GM12878 (cell line): ENCODE data around the gene BRAT1. TPM values are rescaled to one million over a fixed set of nuclear protein-coding genes. Genes with fewer than 3 reads are reported as not detected.

ENCODE experiments used
- ATAC-seq: fragments of 200-7000 bp; cut with Tn5 transposase; 3 replicates; pipeline ENCODE4 v1.9.1; 2020; ENCODE audit warnings: mild to moderate bottlenecking, moderate library complexity
- BruUV-seq: library from RNA; stranded (reverse); fragments of 400-500 nt; replicated peaks from 2 replicates; lab custom pipeline; 2021; lab: Mats Ljungman, UMichigan
- CTCF ChIA-PET: fragments of 300-600 bp; sonication (Branson Sonifier 250); formaldehyde crosslinking; extraction: SDS; loops from one replicate; lab custom pipeline; 2021; ENCODE audit warnings: inconsistent platforms; lab: Yijun Ruan, JAX
- POLR2A ChIA-PET: fragments of 350-600 bp; formaldehyde crosslinking; extraction: SDS; loops from one replicate; lab custom pipeline; 2021; ENCODE audit warnings: inconsistent platforms; lab: Charles Lee
- RAD21 ChIA-PET: fragments of 300-600 bp; sonication (Branson Sonifier 250); formaldehyde crosslinking; loops from one replicate; lab custom pipeline; 2023; ENCODE audit warnings: antibody characterized with exemption; ENCODE audit not compliant: unreplicated experiment; lab: Charles Lee
- SMC1A ChIA-PET: fragments of 300-600 bp; sonication (Branson Sonifier 250); formaldehyde crosslinking; loops from one replicate; lab custom pipeline; 2023; ENCODE audit not compliant: unreplicated experiment, uncharacterized antibody; lab: Charles Lee
- DNase-seq: peaks from one replicate; pipeline ENCODE4 v3.0.0-alpha.2; 2011; ENCODE audit warnings: low read depth, low spot score
- FAIRE-seq: peaks from 3 replicates; lab custom pipeline; 2011; peaks lifted over from hg19 to GRCh38; lab: Jason Lieb, UNC
- H2AFZ ChIP-seq: 2 replicates; pipeline ENCODE4 v1.6.0; 2011; ENCODE audit warnings: low read depth, low read length, control low read depth; ENCODE audit not compliant: control insufficient read depth
- H3K27ac ChIP-seq: 2 replicates; pipeline ENCODE4 v1.5.1; 2011; ENCODE audit warnings: control low read depth; ENCODE audit not compliant: control insufficient read depth, insufficient read depth
- H3K27me3 ChIP-seq, 2 experiments: replicated peaks in 1 of 2; 2 replicates each; pipeline versions ENCODE4 v1.6.0 to v1.6.1; 2011; ENCODE audit warnings: low read length in 1 of 2; ENCODE audit not compliant: control insufficient read depth in 2 of 2, insufficient read depth in 2 of 2
- H3K36me3 ChIP-seq, 2 experiments: 2 replicates each; pipeline ENCODE4 v1.5.1; 2011; ENCODE audit warnings: low read length in 1 of 2; ENCODE audit not compliant: control insufficient read depth in 2 of 2, insufficient read depth in 2 of 2
- H3K4me1 ChIP-seq: 2 replicates; pipeline ENCODE4 v1.6.1; 2011; ENCODE audit warnings: mild to moderate bottlenecking, low read length, moderate library complexity, mixed read lengths; ENCODE audit not compliant: control insufficient read depth, insufficient read depth
- H3K4me2 ChIP-seq: 2 replicates; pipeline ENCODE4 v1.6.0; 2011; ENCODE audit warnings: control low read depth; ENCODE audit not compliant: control insufficient read depth, insufficient read depth
- H3K4me3 ChIP-seq: fragments of 200-600 bp; sonication (generic); 2 replicates; pipeline ENCODE4 v1.5.1; 2016
- H3K79me2 ChIP-seq: 2 replicates; pipeline ENCODE4 v1.6.0; 2011; ENCODE audit warnings: low read length; ENCODE audit not compliant: control insufficient read depth, insufficient read depth
- H3K9ac ChIP-seq: 2 replicates; pipeline ENCODE4 v1.8.0; 2011; ENCODE audit warnings: low read length, control low read depth, mixed read lengths; ENCODE audit not compliant: control insufficient read depth, insufficient read depth
- H3K9me3 ChIP-seq: replicated peaks from 3 replicates; pipeline ENCODE4 v1.5.1; 2011; ENCODE audit warnings: mild to moderate bottlenecking, low read length; ENCODE audit not compliant: control insufficient read depth, insufficient read depth
- H4K20me1 ChIP-seq: 2 replicates; pipeline ENCODE4 v1.6.0; 2011; ENCODE audit not compliant: control insufficient read depth, insufficient read depth
- ATF7 ChIP-seq: fragments of 450-650 bp; IDR thresholded peaks from 2 replicates; pipeline ENCODE4 v1.6.1; 2016; ENCODE audit warnings: low read depth, mild to moderate bottlenecking
- CTCF ChIP-seq, 3 experiments: IDR thresholded peaks in 2 of 3; conservative IDR thresholded peaks in 1 of 3; 2 replicates each; pipeline ENCODE4 v1.5.1; 2011; ENCODE audit warnings: low read depth in 3 of 3, low read length in 3 of 3, mild to moderate bottlenecking in 3 of 3, control low read depth in 2 of 3, moderate library complexity in 2 of 3, inconsistent platforms in 1 of 3, mixed read lengths in 1 of 3; ENCODE audit not compliant: control insufficient read depth in 2 of 3, insufficient read depth in 1 of 3; ENCODE audit errors: extremely low read depth in 1 of 3
- KDM1A ChIP-seq: fragments of 200-600 bp; sonication (generic); IDR thresholded peaks from 2 replicates; pipeline ENCODE4 v1.6.1; 2016; ENCODE audit warnings: borderline replicate concordance
- PAX8 ChIP-seq: fragments of 450-650 bp; IDR thresholded peaks from 2 replicates; pipeline ENCODE4 v1.6.1; 2017; ENCODE audit warnings: mild to moderate bottlenecking, moderate library complexity
- RB1 ChIP-seq: fragments of 450-650 bp; formaldehyde crosslinking; IDR thresholded peaks from 2 replicates; pipeline ENCODE4 v1.6.1; 2017; ENCODE audit warnings: mild to moderate bottlenecking, borderline replicate concordance
- SMC3 ChIP-seq: IDR thresholded peaks from 2 replicates; pipeline ENCODE4 v1.6.1; 2011; ENCODE audit warnings: low read length, improper control_type of control experiment, borderline replicate concordance
- SRF ChIP-seq, 2 experiments: IDR thresholded peaks; 2 replicates each; pipeline ENCODE4 v1.6.1; 2011; ENCODE audit warnings: low read depth in 2 of 2, low read length in 2 of 2, mild to moderate bottlenecking in 1 of 2, moderate library complexity in 1 of 2
- SUPT20H ChIP-seq: IDR thresholded peaks from 2 replicates; pipeline ENCODE4 v1.6.1; 2011; ENCODE audit warnings: low read depth, mild to moderate bottlenecking, low read length, moderate library complexity, borderline replicate concordance; ENCODE audit not compliant: control insufficient read depth
- SUZ12 ChIP-seq: fragments of 200-600 bp; sonication (generic); IDR thresholded peaks from one replicate; pipeline ENCODE4 v1.6.1; 2018; ENCODE audit warnings: antibody characterized with exemption, mild to moderate bottlenecking; ENCODE audit not compliant: unreplicated experiment
- WGBS: methylation state at CpG from one replicate; pipeline ENCODE4 v1.1.6; 2016; ENCODE audit warnings: low lambda C conversion rate; ENCODE audit not compliant: insufficient replicate concordance, insufficient coverage; ENCODE audit errors: missing lambda C conversion rate; 5-methylcytosine and 5-hydroxymethylcytosine counted together
- in situ Hi-C: fragments of 300-500 bp; cut with MboI; formaldehyde crosslinking; loops from 9 replicates; pipeline ENCODE4 v1.14.3; 2018; ENCODE audit warnings: mixed read lengths
- intact Hi-C: fragments of 100-400 bp; cut with micrococcal nuclease; formaldehyde crosslinking; loops from one replicate; pipeline ENCODE4 v1.14.2; 2022; ENCODE audit not compliant: unreplicated experiment
- polyA plus RNA-seq, 11 experiments: library from polyadenylated mRNA; depleted of rRNA in 4 of 11; unstranded in 6 of 11; stranded (reverse) in 5 of 11; fragments of >200 nt; fragmentation: Nextera tagmentation in 4 of 11; fragmentation: Illumina TruSeq in 1 of 11; extraction: Ambion mirVana in 4 of 11; extraction: Trizol in 1 of 11; gene quantifications; 1 replicate in 1 of 11; 2 replicates in 10 of 11; pipeline versions ENCODE4 v1.2.1 to v1.2.3, GENCODE V29; 2011 to 2016; ENCODE audit warnings: inconsistent platforms in 2 of 11, missing spikeins in 2 of 11, low read depth in 1 of 11
- total RNA-seq, 4 experiments: library from RNA; depleted of rRNA in 3 of 4; stranded (reverse); fragments of >200 nt in 3 of 4; fragmentation: Illumina TruSeq in 1 of 4; extraction: Trizol in 1 of 4; gene quantifications; 2 replicates each; pipeline versions ENCODE4 v1.2.1 to v1.2.3, GENCODE V29; 2013 to 2021
- TF ChIP-seq, protein P1 (sequence below): fragments of 450-650 bp; formaldehyde crosslinking; IDR thresholded peaks from 2 replicates; pipeline ENCODE4 v1.4.0; 2022; ENCODE audit warnings: mild to moderate bottlenecking, moderate library complexity
- TF ChIP-seq, protein P2 (sequence below): IDR thresholded peaks from 2 replicates; pipeline ENCODE4 v1.6.1; 2011; ENCODE audit warnings: low read depth, mild to moderate bottlenecking, low read length, moderate library complexity, borderline replicate concordance; ENCODE audit errors: extremely low read depth

BRAT1 gene
- total and polyA plus RNA-seq, 10 of the 15 experiments (the other 5 are each of a cell fraction or from before 2014, with no cell fraction given): 0.13 to 53.3 (median 16.0) TPM

DNA sequence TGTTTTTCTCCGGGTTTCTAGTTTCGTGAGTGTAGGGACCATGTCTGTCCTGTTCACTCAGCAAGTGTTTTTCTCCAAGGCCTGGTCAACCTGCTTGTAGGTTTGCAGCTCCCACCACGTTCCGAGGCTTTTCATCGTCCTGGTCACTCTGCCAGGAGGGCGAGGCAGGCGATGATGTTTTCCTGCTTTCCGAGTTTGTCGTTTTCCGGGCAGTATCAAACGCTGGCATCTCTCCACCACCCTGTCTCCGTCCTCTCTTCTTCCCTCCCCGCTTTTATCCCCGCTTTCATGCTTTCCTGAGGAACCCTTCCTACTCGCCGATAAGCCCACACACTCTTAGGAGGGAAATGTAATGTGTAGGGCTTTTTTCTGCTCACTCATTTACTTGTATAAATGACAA lies 14.7 kb upstream of the BRAT1 start:
- no peak overlapping the region for H3K9ac ChIP-seq
- no peaks in the 10 kb centered on the region for H3K9me3 ChIP-seq
- H2AFZ ChIP-seq: no peak overlapping the region
- H3K79me2 ChIP-seq: no peaks in the 10 kb centered on the region
- no peak overlapping the region for H3K4me2 ChIP-seq
- ChIA-PET SMC1A (no interaction called here), RAD21 (no interaction called here), POLR2A (no interaction called here), CTCF (no interaction called here)
- H3K36me3 ChIP-seq: peaks cover 0 to 5% of the 10 kb centered on the region in 2 experiments; a peak in 2 of 4 replicates
- BruUV-seq: no TSS peak
- no peak for DNase-seq
- intact Hi-C loops (no loop called here), in situ Hi-C loops (no loop called here)
- WGBS: 98% methylated on average over 10 of the region's 16 CpGs
- no peak overlapping the region for H3K4me3 ChIP-seq
- H4K20me1 ChIP-seq: no peaks in the 10 kb centered on the region
- FAIRE-seq: no peak
- H3K27me3 ChIP-seq: no peaks in the 10 kb centered on the region
- TF ChIP-seq RB1 (no peak), SRF (IDR thresholded peaks at IDR 0.05; ENCODE audit: low read depth in 2 of 2, low read length in 2 of 2) (no peak), PAX8 (no peak), SUZ12 (no peak), SUPT20H (no peak), ATF7 (no peak), KDM1A (no peak), SMC3 (no peak), CTCF (IDR thresholded peaks at IDR 0.05 in 2 of 3, conservative IDR thresholded peaks at IDR 0.05 in 1 of 3; ENCODE audit: control insufficient read depth in 2 of 3, extremely low read depth in 1 of 3, insufficient read depth in 1 of 3, low read depth in 3 of 3, low read length in 3 of 3) (no peak)
- TF ChIP-seq, protein P1, sequence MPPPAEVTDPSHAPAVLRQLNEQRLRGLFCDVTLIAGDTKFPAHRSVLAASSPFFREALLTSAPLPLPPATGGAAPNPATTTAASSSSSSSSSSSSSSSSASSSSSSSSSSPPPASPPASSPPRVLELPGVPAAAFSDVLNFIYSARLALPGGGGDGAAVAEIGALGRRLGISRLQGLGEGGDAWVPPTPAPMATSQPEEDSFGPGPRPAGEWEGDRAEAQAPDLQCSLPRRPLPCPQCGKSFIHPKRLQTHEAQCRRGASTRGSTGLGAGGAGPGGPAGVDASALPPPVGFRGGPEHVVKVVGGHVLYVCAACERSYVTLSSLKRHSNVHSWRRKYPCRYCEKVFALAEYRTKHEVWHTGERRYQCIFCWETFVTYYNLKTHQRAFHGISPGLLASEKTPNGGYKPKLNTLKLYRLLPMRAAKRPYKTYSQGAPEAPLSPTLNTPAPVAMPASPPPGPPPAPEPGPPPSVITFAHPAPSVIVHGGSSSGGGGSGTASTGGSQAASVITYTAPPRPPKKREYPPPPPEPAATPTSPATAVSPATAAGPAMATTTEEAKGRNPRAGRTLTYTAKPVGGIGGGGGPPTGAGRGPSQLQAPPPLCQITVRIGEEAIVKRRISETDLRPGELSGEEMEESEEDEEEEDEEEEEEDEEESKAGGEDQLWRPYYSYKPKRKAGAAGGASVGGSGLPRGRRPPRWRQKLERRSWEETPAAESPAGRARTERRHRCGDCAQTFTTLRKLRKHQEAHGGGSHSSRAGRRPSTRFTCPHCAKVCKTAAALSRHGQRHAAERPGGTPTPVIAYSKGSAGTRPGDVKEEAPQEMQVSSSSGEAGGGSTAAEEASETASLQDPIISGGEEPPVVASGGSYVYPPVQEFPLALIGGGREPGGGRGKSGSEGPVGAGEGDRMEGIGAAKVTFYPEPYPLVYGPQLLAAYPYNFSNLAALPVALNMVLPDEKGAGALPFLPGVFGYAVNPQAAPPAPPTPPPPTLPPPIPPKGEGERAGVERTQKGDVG (CRISPR knock-in tag): no peak
- TF ChIP-seq, protein P2, sequence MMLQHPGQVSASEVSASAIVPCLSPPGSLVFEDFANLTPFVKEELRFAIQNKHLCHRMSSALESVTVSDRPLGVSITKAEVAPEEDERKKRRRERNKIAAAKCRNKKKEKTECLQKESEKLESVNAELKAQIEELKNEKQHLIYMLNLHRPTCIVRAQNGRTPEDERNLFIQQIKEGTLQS: no peak
- H3K4me1 ChIP-seq: peaks cover 23% of the 10 kb centered on the region
- no peak overlapping the region for H3K27ac ChIP-seq
- ATAC-seq: no peak
